HL-60/S4 (cell line): ENCODE measurements around the gene RPRD1B.

Experiments
- in situ Hi-C: fragments of 300-500 bp; cut with MboI; formaldehyde crosslinking; loops from 2 replicates; pipeline ENCODE4 v1.14.3; 2022; ENCODE audit warnings: low sequenced_read_pairs

RPRD1B gene

GRCh38 chr20:38132156-38132909 is 98.8 kb downstream of the RPRD1B start:
- in situ Hi-C loops: no loop called here

GRCh38 chr20:38132910-38133501 is 99.5 kb downstream of the RPRD1B start:
- in situ Hi-C loops: no loop called here

- in situ Hi-C loops: no loop called here
Observed at GRCh38 chr20:38133680-38134426, 100.3 kb downstream of the RPRD1B start.

- in situ Hi-C loops: no loop called here
Observed at GRCh38 chr20:38134427-38135270, 101.1 kb downstream of the RPRD1B start.

GRCh38 chr20:38135271-38135650 is 101.7 kb downstream of the RPRD1B start:
- in situ Hi-C loops: no loop called here

GRCh38 chr20:38135651-38136420 is 102.3 kb downstream of the RPRD1B start:
- in situ Hi-C loops: no loop called here

GRCh38 chr20:38136421-38137245 is 103.1 kb downstream of the RPRD1B start:
- in situ Hi-C loops: no loop called here

GRCh38 chr20:38137441-38138037 is 104.0 kb downstream of the RPRD1B start:
- in situ Hi-C loops: no loop called here

GRCh38 chr20:38138086-38138778 is 104.7 kb downstream of the RPRD1B start:
- in situ Hi-C loops: no loop called here

- in situ Hi-C loops: no loop called here
Observed at GRCh38 chr20:38139156-38139912, 105.8 kb downstream of the RPRD1B start.

- in situ Hi-C loops: no loop called here
Observed at GRCh38 chr20:38139977-38140753, 106.6 kb downstream of the RPRD1B start.

GRCh38 chr20:38141204-38141888 is 107.8 kb downstream of the RPRD1B start:
- in situ Hi-C loops: no loop called here
